Neural progenitor cell (in vitro differentiated cells): ENCODE results near the gene ARHGAP15.

Experiments
- CTCF ChIP-seq: fragments of 200-600 bp; sonication (generic); IDR thresholded peaks from 2 replicates; pipeline ENCODE4 v1.5.1; 2017; ENCODE audit warnings: antibody characterized with exemption, mild to moderate bottlenecking
- EZH2 ChIP-seq: fragments of 200-600 bp; sonication (generic); IDR thresholded peaks from 2 replicates; pipeline ENCODE4 v1.6.1; 2017; ENCODE audit warnings: antibody characterized with exemption, mild to moderate bottlenecking, moderate library complexity

DNA sequence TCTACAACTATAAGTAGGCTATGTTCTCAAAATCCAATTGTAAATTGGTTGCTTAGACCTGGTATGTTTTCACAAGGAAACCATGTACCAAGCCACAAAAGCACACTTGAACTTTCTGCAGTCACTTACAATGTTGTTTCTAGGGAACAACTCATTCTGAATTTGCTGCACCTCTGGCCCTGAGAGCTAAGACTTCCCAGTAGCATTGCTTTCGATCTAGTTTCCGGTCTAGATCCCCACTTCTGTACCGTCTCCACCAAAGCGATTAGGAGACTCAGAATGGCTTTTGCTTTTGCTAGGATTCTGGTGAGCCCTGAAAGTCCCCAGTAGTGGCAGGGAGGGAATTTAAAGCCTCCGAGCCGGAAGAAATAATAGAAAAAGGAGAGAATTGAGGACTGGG, 313.0 kb downstream of the ARHGAP15 start:
- TF ChIP-seq CTCF: no peak
- TF ChIP-seq EZH2: no peak
